ENCODE results near the gene SMIM9. TPM values are rescaled to one million over a fixed set of nuclear protein-coding genes. Genes with fewer than 3 reads are reported as not detected.

SMIM9 gene
- total and polyA plus RNA-seq, 9 of the 15 experiments (the other 6 are each of a cell fraction or from before 2014, with no cell fraction given): 0.08 TPM; not detected in 8

GRCh38 chrX:154828016-154828408, 6.5 kb downstream of the SMIM9 start:
- CTCF ChIA-PET (ENCODE audit: low intra/inter-chr PET ratio): no interaction called here
- peak overlapping the region; percentile 85 for H2AFZ ChIP-seq (ENCODE audit: low read depth, low read length)
- in situ Hi-C loops (cut with MboI): no loop called here

More at GRCh38 chrX:154828016-154828408, 6.5 kb downstream of the SMIM9 start:
- intact Hi-C loops (cut with micrococcal nuclease): no loop called here
- H3K9me1 ChIP-seq (ENCODE audit: control insufficient read depth, insufficient read depth, low read length): no peaks in the 10 kb centered on the region
- no peaks in the 10 kb centered on the region for H4K20me1 ChIP-seq (replicated peaks; ENCODE audit: control insufficient read depth, insufficient read depth, low read length)
- peak overlapping the region; percentile 41; the same call in 1 of the 2 replicates for H3K4me2 ChIP-seq (ENCODE audit: insufficient read depth, low read length)
- H3K27me3 ChIP-seq (ENCODE audit: control insufficient read depth in 2 of 2, insufficient read depth in 2 of 2, low read length in 2 of 2): no peaks in the 10 kb centered on the region
- no peak overlapping the region for H3K27ac ChIP-seq (ENCODE audit: extremely low read depth, low read depth, low read length)
- no peak for DNase-seq (ENCODE audit: extremely low read depth in 1 of 4, low spot score in 3 of 4)
- peaks cover 3 to 27% of the 10 kb centered on the region in 2 experiments; a peak in 4 of 5 replicates for H3K4me1 ChIP-seq (replicated peaks in 1 of 2; ENCODE audit: control insufficient read depth in 2 of 2, insufficient read depth in 2 of 2, low read length in 2 of 2)
- no peaks in the 10 kb centered on the region for H3K9me3 ChIP-seq (replicated peaks; ENCODE audit: control insufficient read depth, insufficient read depth, low read depth, low read length)
- POLR2A ChIA-PET: interaction anchor here (0.7 to 1.3 kb wide), 2 partner anchors 52 to 199 kb away, joined by 3 read pairs; partner anchors contain the start of gene FUNDC2
- FAIRE-seq: no peak
- H3K36me3 ChIP-seq (ENCODE audit: control insufficient read depth, insufficient read depth, low read length): no peaks in the 10 kb centered on the region
- BruUV-seq (replicated peaks): no TSS peak
- peak overlapping the region; percentile 28 to 37; a peak in 2 of 4 replicates for H3K9ac ChIP-seq (ENCODE audit: insufficient read depth in 1 of 2, low read depth in 2 of 2, low read length in 2 of 2)
- TF ChIP-seq GMEB1 (CRISPR knock-in tag; IDR thresholded peaks at IDR 0.05) (no peak), NR3C1 (CRISPR knock-in tag; IDR thresholded peaks at IDR 0.05) (no peak), SP2 (IDR thresholded peaks at IDR 0.05; ENCODE audit: extremely low read depth, low read depth, low read length, poor library complexity, severe bottlenecking) (no peak), OTX1 (CRISPR knock-in tag; IDR thresholded peaks at IDR 0.05) (no peak), ZKSCAN1 (IDR thresholded peaks at IDR 0.05; ENCODE audit: low read depth, low read length) (no peak), L3MBTL2 (IDR thresholded peaks at IDR 0.05) (no peak), SMARCE1 (IDR thresholded peaks at IDR 0.05) (no peak), MAZ (CRISPR knock-in tag; conservative IDR thresholded peaks at IDR 0.05 in 1 of 2, IDR thresholded peaks at IDR 0.05 in 1 of 2) (no peak), TAF7 (tag; IDR thresholded peaks at IDR 0.05) (no peak), BCOR (IDR thresholded peaks at IDR 0.05) (no peak)
- ATAC-seq: no peak
- H3K4me3 ChIP-seq: no peak overlapping the region
- no peaks in the 10 kb centered on the region for H3K79me2 ChIP-seq (ENCODE audit: control insufficient read depth, insufficient read depth, low read length)
- WGBS (ENCODE audit: insufficient coverage, low coverage, missing lambda C conversion rate): 90% methylated on average over 2 of the region's 2 CpGs

All from K562 (cell line).